GM18499 (cell line): ENCODE measurements around the gene SLCO4C1.
A peak's percentile ranks its signal among the peaks of the same experiment; 100 is the strongest.
"Not testable (repeated sequence)": the region's sequence is repeated elsewhere in the genome, so short reads cannot be mapped to it uniquely, and the experiment has no call there.

Experiments used
- ATAC-seq: cut with Tn5 transposase; IDR thresholded peaks from one replicate; pipeline ENCODE4 v1.9.1; 2021; ENCODE audit warnings: moderate number of reproducible peaks; ENCODE audit not compliant: insufficient read depth, unreplicated experiment

SLCO4C1 gene

GRCh38 chr5:102296178-102296817, at the start of gene SLCO4C1:
Gene SLCO4C1, minus strand, starts transcription at chr5:102296284. Its CDS starts 22 bp downstream, at chr5:102296262.
- peak; percentile 96 for ATAC-seq

DNA sequence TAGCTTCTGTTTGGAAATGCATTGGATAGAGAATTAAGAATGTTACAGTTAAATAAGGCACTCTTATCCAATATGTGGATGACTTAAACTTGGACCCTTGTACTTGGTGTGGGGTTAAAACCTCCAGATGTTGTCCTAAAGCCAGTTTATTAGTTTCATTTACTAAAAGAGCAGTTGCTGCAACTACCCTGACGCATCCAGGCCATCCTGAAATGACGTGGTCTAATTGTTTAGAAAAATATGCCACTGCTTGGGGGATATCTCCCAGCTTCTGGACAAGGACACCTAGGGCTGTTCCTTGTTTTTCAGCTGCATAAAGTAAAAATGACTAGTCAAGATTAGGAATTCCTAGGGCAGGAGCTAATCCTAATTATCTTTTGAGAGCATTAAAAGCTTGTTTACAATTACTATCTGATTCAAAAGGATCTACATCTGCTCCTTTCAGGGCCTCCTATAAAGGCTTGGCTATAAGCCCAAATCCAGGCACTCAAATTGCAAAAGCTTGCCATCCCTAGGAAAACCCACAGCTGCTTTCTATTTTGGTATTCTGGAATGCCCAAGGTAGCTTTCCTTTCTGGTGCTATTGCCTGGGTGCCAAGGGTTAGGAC, 45.7 kb upstream of the SLCO4C1 start:
- no peak for ATAC-seq

DNA sequence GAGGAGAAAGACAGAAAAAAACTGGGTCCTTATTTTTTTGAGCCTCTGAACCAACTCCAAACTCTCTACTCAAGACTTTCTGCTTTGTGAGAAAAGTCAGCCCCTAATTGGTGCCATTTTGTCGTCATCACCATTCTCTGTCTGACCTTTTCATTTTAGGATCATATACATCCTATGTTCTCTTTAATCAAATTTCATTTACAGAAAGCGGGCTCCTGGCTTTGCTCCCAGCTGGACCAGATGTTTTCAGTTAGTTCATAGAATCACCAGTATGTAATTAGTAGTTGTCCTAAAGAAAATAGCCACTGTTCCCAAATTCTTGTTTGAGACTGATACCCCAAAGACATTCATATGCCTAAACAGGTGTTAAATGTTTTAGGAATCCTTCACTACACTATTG, 28.6 kb upstream of the SLCO4C1 start:
- no peak for ATAC-seq

DNA sequence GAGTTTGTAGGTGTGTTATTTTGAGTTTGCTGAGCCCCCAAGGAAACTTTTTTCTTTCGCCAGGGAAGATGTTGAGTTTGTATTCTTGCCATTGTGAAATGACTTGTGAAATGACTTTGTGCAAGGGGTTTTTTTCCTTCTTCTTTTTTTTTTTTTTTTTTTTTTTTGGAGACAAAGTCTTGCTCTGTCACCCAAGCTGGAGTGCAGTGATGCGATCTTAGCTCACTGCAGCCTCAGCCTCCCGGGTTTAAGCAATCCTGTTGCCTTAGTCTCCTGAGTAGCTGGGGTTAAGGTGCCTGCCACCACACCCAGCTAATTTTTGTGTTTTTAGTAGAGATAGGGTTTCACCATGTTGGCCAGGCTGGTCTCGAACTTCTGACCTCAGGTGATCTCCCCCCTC, 22.7 kb upstream of the SLCO4C1 start:
- not testable (repeated sequence) for ATAC-seq

DNA sequence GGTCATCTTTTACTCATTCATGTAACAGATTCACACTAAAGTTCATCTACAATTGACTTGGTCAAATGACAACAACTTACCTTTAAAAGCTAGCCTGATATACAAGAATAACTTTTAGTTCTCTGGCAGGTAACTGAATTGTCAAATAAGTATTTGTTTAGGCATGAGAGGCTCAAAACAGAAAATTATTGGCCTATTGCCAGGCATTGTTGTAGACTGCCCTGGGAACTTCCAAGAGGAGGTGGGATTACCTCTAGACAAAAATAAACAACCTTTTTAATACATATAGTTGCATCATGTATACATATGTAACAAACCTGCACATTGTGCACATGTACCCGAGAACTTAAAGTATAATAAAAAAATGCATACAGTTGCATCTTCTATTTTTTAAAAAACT, 18.2 kb upstream of the SLCO4C1 start:
- no peak for ATAC-seq

GRCh38 chr5:102313912-102314311, 17.8 kb upstream of the SLCO4C1 start:
- no peak for ATAC-seq

DNA sequence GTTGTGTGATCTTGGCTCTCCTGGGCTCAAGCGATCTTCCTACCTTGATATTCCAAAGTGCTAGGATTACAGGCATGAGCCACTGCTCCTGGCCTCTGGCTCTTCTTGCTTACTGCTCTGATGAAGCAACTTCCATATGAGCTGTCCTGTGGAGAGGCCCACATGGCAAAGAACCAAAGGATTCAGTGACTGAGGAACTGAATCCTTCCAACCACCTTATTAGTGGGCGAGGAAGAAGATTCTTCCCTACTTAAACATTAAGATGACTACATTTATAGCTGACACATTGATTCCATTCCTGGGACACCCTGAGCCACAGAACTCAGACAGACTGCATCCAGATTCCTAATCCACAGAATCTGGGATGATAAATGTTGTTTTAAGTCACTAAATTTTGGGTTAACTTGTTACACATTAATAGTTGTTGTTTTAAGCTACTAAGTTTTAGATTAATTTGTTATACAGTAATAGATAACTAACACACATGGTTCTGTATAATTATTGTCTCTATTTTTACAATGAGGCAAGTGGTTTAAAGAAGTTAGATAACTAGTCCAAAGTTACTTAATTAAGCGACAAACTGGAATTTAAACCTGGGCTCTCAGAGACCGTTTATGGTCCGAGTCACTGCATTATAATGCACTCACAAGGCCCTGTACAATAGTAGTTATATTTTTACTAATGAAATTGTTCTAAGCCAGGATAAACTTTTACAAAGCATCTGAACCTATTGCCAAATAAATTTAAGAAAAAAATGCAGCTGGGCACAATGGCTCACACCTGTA, 16.7 kb upstream of the SLCO4C1 start:
- no peak for ATAC-seq

DNA sequence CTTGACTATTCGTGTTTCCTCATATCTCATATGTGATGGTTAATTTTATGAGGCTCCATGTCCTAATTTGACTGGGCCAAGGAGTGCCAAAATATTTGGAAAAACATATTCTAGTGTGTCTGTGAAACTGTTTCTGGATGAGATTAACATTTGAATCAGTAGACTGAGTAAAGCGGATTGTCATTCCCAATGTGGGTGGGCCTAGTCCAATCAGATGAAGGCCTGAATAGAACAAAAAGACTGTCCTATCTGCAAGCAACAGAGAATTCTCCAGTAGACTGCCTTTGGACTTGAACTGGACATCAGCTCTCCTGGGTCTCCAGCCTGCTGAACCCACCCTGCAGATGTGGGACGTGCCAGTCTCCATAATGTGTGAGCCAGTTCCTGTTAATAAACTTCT, 13.5 kb upstream of the SLCO4C1 start:
- ATAC-seq = no peak

DNA sequence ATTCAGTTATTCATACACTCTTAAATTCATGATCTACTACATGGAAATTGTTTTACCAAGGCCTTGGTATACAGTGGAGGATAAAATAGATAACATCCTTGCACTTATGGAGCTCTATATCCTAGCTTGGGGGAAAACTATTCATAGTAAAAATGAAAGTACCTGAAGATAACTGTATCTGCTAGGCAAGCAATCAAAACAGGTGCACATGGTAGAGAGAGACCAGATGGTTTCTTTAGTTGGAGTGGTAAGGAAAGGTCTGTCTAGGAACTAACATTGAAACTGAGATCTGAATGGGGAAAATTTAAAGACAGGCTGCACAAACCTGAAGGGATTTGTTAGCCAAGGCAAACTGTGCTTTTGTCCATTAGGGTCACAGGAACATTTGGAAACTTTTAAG, 11.1 kb upstream of the SLCO4C1 start:
- no peak for ATAC-seq

DNA sequence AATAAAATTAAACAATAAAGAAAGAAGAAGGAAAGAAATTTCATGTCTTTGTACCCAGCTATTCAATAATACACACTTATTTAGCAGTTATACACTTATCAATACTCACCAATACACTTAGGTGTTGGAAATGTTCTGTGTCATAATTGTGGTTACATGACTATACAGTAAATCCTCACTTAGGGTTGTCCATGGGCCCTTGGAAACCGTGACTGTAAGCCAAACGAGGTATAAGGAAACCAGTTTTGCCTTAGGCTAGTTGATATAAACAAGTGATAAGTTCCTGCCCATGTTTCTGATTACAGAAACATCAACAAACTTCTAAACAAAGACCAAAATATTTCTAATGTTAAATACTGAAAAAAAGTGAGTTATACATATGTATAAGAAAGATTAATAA, 10.0 kb upstream of the SLCO4C1 start:
- no peak for ATAC-seq

DNA sequence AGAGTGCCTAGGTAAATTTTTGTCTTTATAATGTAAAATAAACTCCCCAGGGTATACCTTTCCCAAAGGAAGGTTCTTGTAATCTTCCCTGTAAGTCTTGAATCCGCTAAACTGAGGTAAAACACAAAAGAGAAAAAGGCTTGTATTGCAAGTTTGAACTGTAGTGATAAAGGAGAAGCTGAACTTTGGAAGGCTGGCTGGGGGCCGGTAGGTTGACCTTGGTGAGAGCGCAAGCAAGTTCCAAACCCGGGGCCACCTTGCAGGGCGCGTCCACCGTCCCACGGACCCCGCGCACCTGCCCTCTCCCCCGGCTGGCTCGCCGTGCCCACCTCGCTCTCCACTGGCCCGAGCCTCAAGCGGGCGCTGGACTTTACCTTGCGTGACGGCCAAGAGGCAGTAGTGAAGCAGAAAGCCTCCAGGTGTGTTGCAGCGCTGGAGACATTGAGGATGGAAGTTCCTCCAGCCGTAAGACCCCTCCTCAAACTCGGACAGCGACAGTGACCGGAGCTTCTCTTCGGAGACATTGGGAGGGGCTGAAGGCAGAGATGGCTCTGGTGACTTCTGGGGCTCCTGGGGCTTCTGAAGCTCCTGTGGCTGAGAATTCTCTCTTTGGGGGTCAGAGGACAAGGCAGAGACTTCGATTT, 428 bp downstream of the SLCO4C1 start:
- ATAC-seq = no peak

GRCh38 chr5:102294886-102295395, 1.1 kb downstream of the SLCO4C1 start:
- ATAC-seq = no peak

- no peak for ATAC-seq
Observed at GRCh38 chr5:102290004-102290403, 6.1 kb downstream of the SLCO4C1 start.

- ATAC-seq = no peak
Observed at GRCh38 chr5:102289251-102289899, 6.7 kb downstream of the SLCO4C1 start.

- ATAC-seq = no peak
Observed at GRCh38 chr5:102288630-102289029, 7.5 kb downstream of the SLCO4C1 start.

GRCh38 chr5:102286476-102286875, 9.6 kb downstream of the SLCO4C1 start:
- no peak for ATAC-seq

DNA sequence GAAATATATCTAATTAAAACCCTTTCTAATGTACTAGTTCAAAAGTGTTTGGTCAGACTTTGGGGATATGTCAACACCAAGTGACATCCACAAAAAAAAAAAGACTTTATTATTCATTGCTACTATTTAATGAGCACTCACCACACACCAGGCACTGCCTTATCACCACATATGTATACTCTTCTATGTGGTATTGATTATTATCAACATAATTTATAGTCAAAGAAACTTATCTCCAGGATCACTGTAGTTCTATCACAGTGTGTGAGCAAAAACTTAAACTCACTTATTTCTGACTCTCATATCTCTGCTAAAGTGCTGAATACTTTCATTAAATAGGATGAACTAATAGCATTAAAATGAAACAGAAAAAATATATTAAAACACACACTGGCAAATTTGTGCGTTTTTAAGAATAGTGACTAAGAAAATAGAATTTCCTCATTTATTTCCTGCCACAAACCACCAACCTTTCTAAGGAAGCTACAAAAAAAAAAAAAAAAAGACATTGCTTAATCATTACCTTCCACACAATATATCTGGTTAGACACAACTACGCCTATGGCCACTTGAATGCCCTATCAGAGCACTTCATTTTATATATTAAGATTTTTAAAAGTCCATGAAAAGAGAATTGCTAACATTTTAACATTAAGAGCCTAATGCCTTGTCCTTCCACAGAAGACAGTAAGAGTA, 12.8 kb downstream of the SLCO4C1 start:
- no peak for ATAC-seq

GRCh38 chr5:102279711-102280110, 16.4 kb downstream of the SLCO4C1 start:
- no peak for ATAC-seq

- ATAC-seq = no peak
Observed at GRCh38 chr5:102278231-102278630, 17.9 kb downstream of the SLCO4C1 start.

DNA sequence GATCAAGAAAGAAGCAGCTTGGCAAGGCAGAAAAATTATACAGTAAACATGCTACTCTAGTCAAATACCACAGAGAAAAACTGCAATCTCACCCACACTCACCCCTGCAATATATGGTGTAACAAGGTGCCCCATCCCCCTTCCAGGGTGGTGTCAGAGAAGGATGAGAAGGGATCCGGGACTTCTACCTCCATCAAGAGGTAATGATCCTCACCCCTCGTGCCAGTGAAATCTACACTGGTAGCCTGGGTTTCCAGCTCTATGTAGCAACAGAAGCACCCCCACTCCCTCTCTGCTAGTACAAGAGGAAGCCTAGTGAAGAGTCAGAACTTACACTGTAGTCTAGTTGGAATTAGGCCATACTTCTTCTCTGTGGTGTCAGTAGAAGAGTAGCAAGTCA, 18.9 kb downstream of the SLCO4C1 start:
- no peak for ATAC-seq
